Parathyroid adenoma (tissue), 2 donors: ENCODE results near the gene SEPTIN5.

ENCODE experiments used
- H2AFZ ChIP-seq: fragments of 300-600 bp; sonication (generic); one replicate; pipeline ENCODE4 v1.7.0; 2017; ENCODE audit warnings: antibody characterized with exemption, mild to moderate bottlenecking
- H3K27ac ChIP-seq: fragments of 300-600 bp; sonication (generic); one replicate; pipeline ENCODE4 v1.7.0; 2017
- H3K27me3 ChIP-seq: fragments of 300-600 bp; sonication (generic); one replicate; pipeline ENCODE4 v1.7.0; 2017; ENCODE audit warnings: low read length; ENCODE audit not compliant: control insufficient read depth, insufficient read depth
- H3K36me3 ChIP-seq: fragments of 300-600 bp; sonication (generic); one replicate; pipeline ENCODE4 v1.7.0; 2017; ENCODE audit warnings: low read length; ENCODE audit not compliant: control insufficient read depth, insufficient read depth
- H3K4me1 ChIP-seq: fragments of 300-600 bp; sonication (generic); one replicate; pipeline ENCODE4 v1.7.0; 2017; ENCODE audit warnings: control low read depth
- H3K4me2 ChIP-seq: fragments of 300-600 bp; sonication (generic); one replicate; pipeline ENCODE4 v1.7.0; 2017; ENCODE audit warnings: low read length
- H3K4me3 ChIP-seq: fragments of 300-600 bp; sonication (generic); one replicate; pipeline ENCODE4 v1.7.0; 2017; ENCODE audit warnings: low read depth, low read length
- H3K79me2 ChIP-seq: fragments of 300-600 bp; sonication (generic); one replicate; pipeline ENCODE4 v1.7.0; 2017; ENCODE audit warnings: control low read depth
- H3K9ac ChIP-seq: fragments of 300-600 bp; sonication (generic); one replicate; pipeline ENCODE4 v1.7.0; 2017; ENCODE audit warnings: mild to moderate bottlenecking
- H3K9me3 ChIP-seq: fragments of 300-600 bp; sonication (generic); one replicate; pipeline ENCODE4 v1.7.0; 2017; ENCODE audit warnings: low read length; ENCODE audit not compliant: control insufficient read depth
- TF ChIP-seq, protein P1 (sequence below): fragments of 300-600 bp; sonication (generic); IDR thresholded peaks from one replicate; pipeline ENCODE4 v1.7.0; 2017; ENCODE audit warnings: antibody characterized with exemption, mild to moderate bottlenecking
- donor health status: primary hyperparathyroidism.

SEPTIN5 gene

GRCh38 chr22:19743081-19743480 is 28.8 kb downstream of the SEPTIN5 start:
- TF ChIP-seq, protein P1, sequence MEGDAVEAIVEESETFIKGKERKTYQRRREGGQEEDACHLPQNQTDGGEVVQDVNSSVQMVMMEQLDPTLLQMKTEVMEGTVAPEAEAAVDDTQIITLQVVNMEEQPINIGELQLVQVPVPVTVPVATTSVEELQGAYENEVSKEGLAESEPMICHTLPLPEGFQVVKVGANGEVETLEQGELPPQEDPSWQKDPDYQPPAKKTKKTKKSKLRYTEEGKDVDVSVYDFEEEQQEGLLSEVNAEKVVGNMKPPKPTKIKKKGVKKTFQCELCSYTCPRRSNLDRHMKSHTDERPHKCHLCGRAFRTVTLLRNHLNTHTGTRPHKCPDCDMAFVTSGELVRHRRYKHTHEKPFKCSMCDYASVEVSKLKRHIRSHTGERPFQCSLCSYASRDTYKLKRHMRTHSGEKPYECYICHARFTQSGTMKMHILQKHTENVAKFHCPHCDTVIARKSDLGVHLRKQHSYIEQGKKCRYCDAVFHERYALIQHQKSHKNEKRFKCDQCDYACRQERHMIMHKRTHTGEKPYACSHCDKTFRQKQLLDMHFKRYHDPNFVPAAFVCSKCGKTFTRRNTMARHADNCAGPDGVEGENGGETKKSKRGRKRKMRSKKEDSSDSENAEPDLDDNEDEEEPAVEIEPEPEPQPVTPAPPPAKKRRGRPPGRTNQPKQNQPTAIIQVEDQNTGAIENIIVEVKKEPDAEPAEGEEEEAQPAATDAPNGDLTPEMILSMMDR: no peak
- no peak overlapping the region for H3K4me3 ChIP-seq
- no peaks in the 10 kb centered on the region for H3K27me3 ChIP-seq
- no peak overlapping the region for H3K9ac ChIP-seq
- H2AFZ ChIP-seq: no peak overlapping the region
- H3K79me2 ChIP-seq: no peaks in the 10 kb centered on the region
- no peak overlapping the region for H3K4me2 ChIP-seq
- no peaks in the 10 kb centered on the region for H3K4me1 ChIP-seq
- no peak overlapping the region for H3K27ac ChIP-seq
- no peaks in the 10 kb centered on the region for H3K36me3 ChIP-seq
- H3K9me3 ChIP-seq: no peaks in the 10 kb centered on the region

DNA sequence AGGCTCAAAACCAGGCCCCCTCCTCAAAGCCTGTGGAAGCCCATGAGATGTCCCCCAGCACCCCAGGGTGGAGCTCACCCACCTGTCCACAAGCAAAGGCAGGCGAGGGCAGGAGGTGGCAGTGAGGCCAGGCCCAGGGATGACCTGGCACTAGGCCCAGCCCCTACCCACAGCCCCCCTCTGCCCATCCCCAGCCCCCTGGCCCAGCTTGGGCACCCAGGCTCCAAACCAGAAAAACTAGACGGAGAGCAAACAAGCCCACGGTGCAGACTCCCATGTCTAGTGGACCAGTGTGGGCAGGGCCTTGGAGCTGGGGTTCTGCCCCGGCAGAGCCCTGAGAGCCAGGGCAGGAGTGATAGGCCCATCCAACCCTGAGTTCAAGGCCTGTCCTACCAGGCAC is 29.3 kb downstream of the SEPTIN5 start:
- Histone ChIP-seq H3K36me3 (no peaks in the 10 kb centered on the region), H3K4me1 (no peaks in the 10 kb centered on the region), H3K27ac (no peak overlapping the region), H3K9me3 (no peaks in the 10 kb centered on the region), H3K4me2 (no peak overlapping the region), H2AFZ (no peak overlapping the region), H3K79me2 (no peaks in the 10 kb centered on the region), H3K9ac (no peak overlapping the region), H3K4me3 (no peak overlapping the region), H3K27me3 (no peaks in the 10 kb centered on the region)
- TF ChIP-seq, protein P1: no peak

- H3K9me3 ChIP-seq: no peaks in the 10 kb centered on the region
Observed at GRCh38 chr22:19744350-19745006, 30.2 kb downstream of the SEPTIN5 start.

GRCh38 chr22:19745155-19746101 is 31.1 kb downstream of the SEPTIN5 start:
- Histone ChIP-seq H3K27ac (no peak overlapping the region), H3K9me3 (no peaks in the 10 kb centered on the region), H3K79me2 (no peaks in the 10 kb centered on the region), H3K4me3 (no peak overlapping the region), H3K27me3 (no peaks in the 10 kb centered on the region), H3K36me3 (no peaks in the 10 kb centered on the region), H2AFZ (no peak overlapping the region), H3K4me2 (no peak overlapping the region), H3K9ac (no peak overlapping the region), H3K4me1 (no peaks in the 10 kb centered on the region)
- TF ChIP-seq, protein P1: no peak

More at GRCh38 chr22:19744350-19745006, 30.2 kb downstream of the SEPTIN5 start:
- Histone ChIP-seq H3K4me3 (no peak overlapping the region), H3K79me2 (no peaks in the 10 kb centered on the region), H3K27ac (no peak overlapping the region), H3K4me1 (no peaks in the 10 kb centered on the region), H3K4me2 (no peak overlapping the region), H3K36me3 (no peaks in the 10 kb centered on the region), H2AFZ (no peak overlapping the region), H3K27me3 (no peaks in the 10 kb centered on the region), H3K9ac (no peak overlapping the region)
- TF ChIP-seq, protein P1: no peak
